Activated CD4-positive, alpha-beta T cell treated with anti-CD3 and anti-CD28 coated beads, Interleukin-2, amount 50 U/mL, for 16 hours (primary cell): Measurements from ENCODE around the gene PHKG2.
A peak's percentile ranks its signal among the peaks of the same experiment; 100 is the strongest.

Source experiments
- DNase-seq: peaks from one replicate; pipeline ENCODE4 v3.0.0-alpha.2; 2020

The PHKG2 gene

GRCh38 chr16:30728899-30729672 is 19.1 kb upstream of the PHKG2 start:
- DNase-seq, result no peak

GRCh38 chr16:30731411-30731810 is 16.8 kb upstream of the PHKG2 start:
- peak; percentile 22 for DNase-seq

GRCh38 chr16:30736995-30737793 is 11.0 kb upstream of the PHKG2 start:
- no peak for DNase-seq

- no peak for DNase-seq
These were observed 10.2 kb upstream of the PHKG2 start for GRCh38 chr16:30737794-30738648.

- no peak for DNase-seq
These were observed 9.0 kb upstream of the PHKG2 start for GRCh38 chr16:30738984-30739951.

- no peak for DNase-seq
These were observed 7.6 kb upstream of the PHKG2 start for GRCh38 chr16:30740364-30741251.

GRCh38 chr16:30741461-30741914 is 6.7 kb upstream of the PHKG2 start:
- DNase-seq, result no peak

GRCh38 chr16:30743716-30744115 is 4.5 kb upstream of the PHKG2 start:
- DNase-seq, result no peak

GRCh38 chr16:30744183-30744582 is 4.0 kb upstream of the PHKG2 start:
- DNase-seq, result no peak

- no peak for DNase-seq
These were observed 3.1 kb upstream of the PHKG2 start for GRCh38 chr16:30745082-30745481.

- DNase-seq, result no peak
These were observed 1.5 kb upstream of the PHKG2 start for GRCh38 chr16:30746638-30747175.

GRCh38 chr16:30747331-30747730 is 894 bp upstream of the PHKG2 start:
- no peak for DNase-seq

GRCh38 chr16:30748634-30749445 is 615 bp downstream of the PHKG2 start:
- DNase-seq, result peak; percentile 32

GRCh38 chr16:30750201-30750600 is 2.0 kb downstream of the PHKG2 start:
- no peak for DNase-seq

GRCh38 chr16:30750876-30751465 is 2.7 kb downstream of the PHKG2 start:
- DNase-seq, result no peak

GRCh38 chr16:30753596-30753995 is 5.4 kb downstream of the PHKG2 start:
- DNase-seq, result no peak

GRCh38 chr16:30755955-30756780 is 7.9 kb downstream of the PHKG2 start:
- DNase-seq, result no peak

- DNase-seq, result no peak
These were observed 8.5 kb downstream of the PHKG2 start for GRCh38 chr16:30756781-30757100.

GRCh38 chr16:30757316-30757715 is 9.1 kb downstream of the PHKG2 start:
- DNase-seq, result no peak
